Posterior vena cava (tissue), 2 donors: ENCODE results near the gene WDFY1. TPM values are rescaled to one million over a fixed set of nuclear protein-coding genes. Genes with fewer than 3 reads are reported as not detected.
"Not testable (repeated sequence)": the region's sequence is repeated elsewhere in the genome, so short reads cannot be mapped to it uniquely, and the experiment has no call there.

Source experiments
- DNase-seq: peaks from one replicate; pipeline ENCODE4 v3.0.0-alpha.2; 2020; ENCODE audit warnings: low spot score
- intact Hi-C, 2 donors: fragments of 100-400 bp; cut with DNase I; formaldehyde crosslinking; loops; one replicate each; pipeline versions ENCODE4 v1.14.1 to v1.14.2; 2022 to 2023
- total RNA-seq, 2 donors: library from RNA; stranded (reverse); fragmentation: NEBNext Ultra II Directional; extraction: Animal tissue kit (Norgen Biotek cat#: 25700); gene quantifications; one replicate each; pipeline ENCODE4 v1.2.1, GENCODE V29; 2021
- donor health status: DM: yes; HTN: yes; CAD: no.
- donor health status: DM: yes; HTN: yes; CAD: no.

The WDFY1 gene
- total RNA-seq, 2 donors from 2014 or later = 43.3 to 44.1 TPM

- no peak for DNase-seq
- intact Hi-C loops = loop anchor here in 1 of 2 donors (10.0 kb wide), 1 partner anchor 305 kb away; no protein-coding TSS in a partner anchor
These were observed 24.7 kb upstream of the WDFY1 start for GRCh38 chr2:223969856-223970255.

- intact Hi-C loops = no loop called here
- DNase-seq = no peak
These were observed 24.2 kb upstream of the WDFY1 start for GRCh38 chr2:223969315-223969714.

- intact Hi-C loops = no loop called here
These were observed 22.8 kb upstream of the WDFY1 start for GRCh38 chr2:223967981-223968380.

GRCh38 chr2:223959688-223960087 lies 14.6 kb upstream of the WDFY1 start:
- no peak for DNase-seq

More at GRCh38 chr2:223967981-223968380, 22.8 kb upstream of the WDFY1 start:
- no peak for DNase-seq

GRCh38 chr2:223957092-223957851 lies 12.1 kb upstream of the WDFY1 start, which contains the start of gene MRPL44:
MRPL44 (plus strand) TSS chr2:223957463; CDS start chr2:223957473, 10 bp downstream.
- intact Hi-C loops = no loop called here
- DNase-seq = peak; percentile 99

More at GRCh38 chr2:223959688-223960087, 14.6 kb upstream of the WDFY1 start:
- intact Hi-C loops = no loop called here

- intact Hi-C loops = no loop called here
These were observed 11.2 kb upstream of the WDFY1 start for GRCh38 chr2:223956300-223956699.

GRCh38 chr2:223954401-223954800 lies 9.3 kb upstream of the WDFY1 start:
- intact Hi-C loops = no loop called here

More at GRCh38 chr2:223956300-223956699, 11.2 kb upstream of the WDFY1 start:
- DNase-seq = no peak

GRCh38 chr2:223952280-223952968 lies 7.3 kb upstream of the WDFY1 start:
- no peak for DNase-seq
- intact Hi-C loops = no loop called here

More at GRCh38 chr2:223954401-223954800, 9.3 kb upstream of the WDFY1 start:
- DNase-seq = no peak

GRCh38 chr2:223950448-223951347 lies 5.6 kb upstream of the WDFY1 start:
- intact Hi-C loops = no loop called here
- no peak for DNase-seq

- no peak for DNase-seq
- intact Hi-C loops = loop anchor here in 1 of 2 donors (5.0 kb wide), 1 partner anchor 942 kb away; no protein-coding TSS in a partner anchor
These were observed 4.2 kb upstream of the WDFY1 start for GRCh38 chr2:223949241-223949840.

GRCh38 chr2:223947711-223948205 lies 2.6 kb upstream of the WDFY1 start:
- DNase-seq = no peak
- intact Hi-C loops = loop anchor here in 1 of 2 donors (5.0 kb wide), 1 partner anchor 940 kb away; no protein-coding TSS in a partner anchor

- intact Hi-C loops = loop anchor here in 1 of 2 donors (5.0 kb wide), 1 partner anchor 938 kb away; no protein-coding TSS in a partner anchor
These were observed 620 bp upstream of the WDFY1 start for GRCh38 chr2:223945755-223946154.

GRCh38 chr2:223944166-223944702 lies 901 bp downstream of the WDFY1 start:
- DNase-seq = peak; percentile 87

More at GRCh38 chr2:223945755-223946154, 620 bp upstream of the WDFY1 start:
- no peak for DNase-seq

GRCh38 chr2:223943561-223944008 lies 1.6 kb downstream of the WDFY1 start:
- intact Hi-C loops = no loop called here
- DNase-seq = peak; percentile 46

More at GRCh38 chr2:223944166-223944702, 901 bp downstream of the WDFY1 start:
- intact Hi-C loops = no loop called here

GRCh38 chr2:223943135-223943534 lies 2.0 kb downstream of the WDFY1 start:
- peak; percentile 26 for DNase-seq
- intact Hi-C loops = no loop called here

- intact Hi-C loops = no loop called here
- peak; percentile 59 for DNase-seq
These were observed 3.4 kb downstream of the WDFY1 start for GRCh38 chr2:223941579-223942277.

- DNase-seq, intact Hi-C loops: not testable (repeated sequence)
These were observed 5.7 kb downstream of the WDFY1 start for GRCh38 chr2:223939438-223939837.
